Sigmoid colon (tissue), 4 donors: ENCODE results near the gene ERCC6L2.

ENCODE experiments used
- CTCF ChIP-seq, 4 experiments: fragments of 450-650 bp in 3 of 4; fragments of 200-600 bp in 1 of 4; IDR thresholded peaks; one replicate each; pipeline ENCODE4 v1.5.1; 2016 to 2019; ENCODE audit warnings: antibody characterized with exemption in 4 of 4, mild to moderate bottlenecking in 3 of 4, moderate library complexity in 2 of 4
- EP300 ChIP-seq, 4 donors: sonication (generic); formaldehyde crosslinking; IDR thresholded peaks; one replicate each; pipeline ENCODE4 v1.6.1; 2017; ENCODE audit warnings: antibody characterized with exemption in 4 of 4
- POLR2A ChIP-seq, 2 donors: fragments of 450-650 bp; IDR thresholded peaks; one replicate each; pipeline ENCODE4 v1.6.1; 2016; ENCODE audit warnings: antibody characterized with exemption in 2 of 2, mild to moderate bottlenecking in 2 of 2, moderate library complexity in 2 of 2
- POLR2AphosphoS5 ChIP-seq, 4 donors: sonication (generic); formaldehyde crosslinking; IDR thresholded peaks; one replicate each; pipeline ENCODE4 v1.6.1; 2017; ENCODE audit warnings: antibody characterized with exemption in 4 of 4

GRCh38 chr9:95910023-95910707, 34.7 kb downstream of the ERCC6L2 start:
- TF ChIP-seq CTCF (IDR thresholded peaks at IDR 0.05) = no peak
- TF ChIP-seq EP300 (IDR thresholded peaks at IDR 0.05) = no peak
- TF ChIP-seq POLR2A (IDR thresholded peaks at IDR 0.05) = no peak
- no peak for TF ChIP-seq POLR2AphosphoS5 (IDR thresholded peaks at IDR 0.05)
